ENCODE measurements around the gene BLVRB. TPM values are rescaled to one million over a fixed set of nuclear protein-coding genes. Genes with fewer than 3 reads are reported as not detected.
"Not testable (repeated sequence)": the region's sequence is repeated elsewhere in the genome, so short reads cannot be mapped to it uniquely, and the experiment has no call there.

Gene BLVRB
- total RNA-seq, 2 experiments from 2014 or later = 15.1 to 16.5 TPM

GRCh38 chr19:40475878-40476644, 10.5 kb upstream of the BLVRB start:
- H3K27me3 Mint-ChIP-seq (ENCODE audit: low read depth); H3K4me3 Mint-ChIP-seq; ATAC-seq; H3K9me3 Mint-ChIP-seq (ENCODE audit: insufficient read depth); H3K36me3 Mint-ChIP-seq (ENCODE audit: low read depth); H3K27ac Mint-ChIP-seq; CTCF ChIA-PET; H3K4me1 Mint-ChIP-seq (ENCODE audit: low read depth); POLR2A ChIA-PET; DNase-seq: not testable (repeated sequence)

GRCh38 chr19:40474737-40475136, 9.2 kb upstream of the BLVRB start:
- ChIA-PET POLR2A (no interaction called here), CTCF (no interaction called here)
- DNase-seq (no peak), ATAC-seq (no peak)
- Mint-ChIP-seq H3K36me3 (ENCODE audit: low read depth) (no peaks in the 10 kb centered on the region), H3K4me3 (no peak overlapping the region), H3K27ac (no peak overlapping the region), H3K27me3 (ENCODE audit: low read depth) (no peaks in the 10 kb centered on the region), H3K9me3 (ENCODE audit: insufficient read depth) (no peaks in the 10 kb centered on the region), H3K4me1 (ENCODE audit: low read depth) (no peaks in the 10 kb centered on the region)

GRCh38 chr19:40472516-40472915, 7.0 kb upstream of the BLVRB start:
- CTCF ChIA-PET = no interaction called here
- Mint-ChIP-seq H3K4me1 (ENCODE audit: low read depth) (no peaks in the 10 kb centered on the region), H3K27me3 (ENCODE audit: low read depth) (peaks cover 13% of the 10 kb centered on the region)

GRCh38 chr19:40471111-40471510, 5.6 kb upstream of the BLVRB start:
- no peaks in the 10 kb centered on the region for H3K36me3 Mint-ChIP-seq (ENCODE audit: low read depth)

More at GRCh38 chr19:40472516-40472915, 7.0 kb upstream of the BLVRB start:
- H3K36me3 Mint-ChIP-seq (ENCODE audit: low read depth) = no peaks in the 10 kb centered on the region
- POLR2A ChIA-PET = no interaction called here
- no peak overlapping the region for H3K27ac Mint-ChIP-seq
- H3K4me3 Mint-ChIP-seq = no peak overlapping the region
- ATAC-seq (no peak), DNase-seq (no peak)
- H3K9me3 Mint-ChIP-seq (ENCODE audit: insufficient read depth) = no peaks in the 10 kb centered on the region

GRCh38 chr19:40469011-40469410, 3.5 kb upstream of the BLVRB start:
- CTCF ChIA-PET = interaction anchor here (1.6 kb wide), 1 partner anchor 166 kb away, joined by 3 read pairs; no protein-coding TSS in a partner anchor
- no peak overlapping the region for H3K27ac Mint-ChIP-seq
- POLR2A ChIA-PET = interaction anchor here (0.7 kb wide), 1 partner anchor 190 kb away, joined by 3 read pairs; no protein-coding TSS in a partner anchor
- no peak for DNase-seq
- H3K4me1 Mint-ChIP-seq (ENCODE audit: low read depth) = peaks cover 25% of the 10 kb centered on the region
- no peaks in the 10 kb centered on the region for H3K36me3 Mint-ChIP-seq (ENCODE audit: low read depth)
- H3K27me3 Mint-ChIP-seq (ENCODE audit: low read depth) = peaks cover 20% of the 10 kb centered on the region
- ATAC-seq = no peak
- no peak overlapping the region for H3K4me3 Mint-ChIP-seq
- H3K9me3 Mint-ChIP-seq (ENCODE audit: insufficient read depth) = no peaks in the 10 kb centered on the region

More at GRCh38 chr19:40471111-40471510, 5.6 kb upstream of the BLVRB start:
- DNase-seq (no peak), ATAC-seq (no peak)
- Mint-ChIP-seq H3K9me3 (ENCODE audit: insufficient read depth) (no peaks in the 10 kb centered on the region), H3K27ac (no peak overlapping the region), H3K27me3 (ENCODE audit: low read depth) (peaks cover 20% of the 10 kb centered on the region), H3K4me1 (ENCODE audit: low read depth) (peaks cover 7% of the 10 kb centered on the region), H3K4me3 (no peak overlapping the region)
- POLR2A ChIA-PET = no interaction called here
- CTCF ChIA-PET = no interaction called here

- DNase-seq (no peak), ATAC-seq (no peak)
- Mint-ChIP-seq H3K9me3 (ENCODE audit: insufficient read depth) (no peaks in the 10 kb centered on the region), H3K36me3 (ENCODE audit: low read depth) (no peaks in the 10 kb centered on the region), H3K4me3 (peak within 1 kb of the TSS; percentile 86), H3K4me1 (ENCODE audit: low read depth) (peaks cover 25% of the 10 kb centered on the region), H3K27me3 (ENCODE audit: low read depth) (peaks cover 20% of the 10 kb centered on the region), H3K27ac (peak within 1 kb of the TSS; percentile 55)
- POLR2A ChIA-PET = interaction anchor here (0.5 kb wide), 1 partner anchor 17 kb away, joined by 4 read pairs; no protein-coding TSS in a partner anchor
- CTCF ChIA-PET = interaction anchor here (3.2 kb wide), 1 partner anchor 168 kb away, joined by 20 read pairs; no protein-coding TSS in a partner anchor
These were observed 1.6 kb upstream of the BLVRB start, which contains the start of gene SPTBN4 for GRCh38 chr19:40466985-40467734. Gene SPTBN4 (plus strand): TSS chr19:40467001. CDS start chr19:40472622, 5,621 bp downstream.

- ATAC-seq = no peak
These were observed 857 bp upstream of the BLVRB start for GRCh38 chr19:40466219-40466984.

GRCh38 chr19:40465025-40465556, 454 bp downstream of the BLVRB start:
- H3K27ac Mint-ChIP-seq = peak overlapping the region; percentile 86
- no peaks in the 10 kb centered on the region for H3K36me3 Mint-ChIP-seq (ENCODE audit: low read depth)
- ChIA-PET CTCF (interaction anchor here (0.8 to 3.7 kb wide), 27 partner anchors 8 to 313 kb away, joined by 3 to 62 read pairs (median 5); partner anchors contain the start of genes LTBP4, RAB4B, SERTAD1 and SERTAD3), POLR2A (interaction anchor here (2.6 to 2.8 kb wide), 2 partner anchors 21 to 44 kb away, joined by 12 to 19 read pairs; partner anchors contain the start of gene SERTAD3)
- H3K9me3 Mint-ChIP-seq (ENCODE audit: insufficient read depth) = no peaks in the 10 kb centered on the region
- ATAC-seq (no peak), DNase-seq (peak; percentile 54)
- peaks cover 20% of the 10 kb centered on the region for H3K27me3 Mint-ChIP-seq (ENCODE audit: low read depth)
- H3K4me3 Mint-ChIP-seq = peak overlapping the region; percentile 86
- H3K4me1 Mint-ChIP-seq (ENCODE audit: low read depth) = peaks cover 28% of the 10 kb centered on the region

More at GRCh38 chr19:40466219-40466984, 857 bp upstream of the BLVRB start:
- no peaks in the 10 kb centered on the region for H3K36me3 Mint-ChIP-seq (ENCODE audit: low read depth)
- CTCF ChIA-PET = interaction anchor here (0.9 to 3.7 kb wide), 13 partner anchors 12 to 312 kb away, joined by 3 to 62 read pairs (median 9); partner anchors contain the start of genes LTBP4, RAB4B, SERTAD1 and SERTAD3
- POLR2A ChIA-PET = interaction anchor here (0.5 to 2.8 kb wide), 3 partner anchors 16 to 46 kb away, joined by 4 to 19 read pairs (median 12); partner anchors contain the start of gene SERTAD3
- peaks cover 28% of the 10 kb centered on the region for H3K4me1 Mint-ChIP-seq (ENCODE audit: low read depth)
- peak; percentile 68 for DNase-seq
- H3K9me3 Mint-ChIP-seq (ENCODE audit: insufficient read depth) = no peaks in the 10 kb centered on the region
- peak overlapping the region; percentile 86 for H3K4me3 Mint-ChIP-seq
- peak overlapping the region; percentile 55 for H3K27ac Mint-ChIP-seq
- H3K27me3 Mint-ChIP-seq (ENCODE audit: low read depth) = peaks cover 20% of the 10 kb centered on the region

GRCh38 chr19:40464059-40465024, 1.2 kb downstream of the BLVRB start:
- H3K27ac Mint-ChIP-seq = peak overlapping the region; percentile 86
- ChIA-PET POLR2A (interaction anchor here (0.5 to 2.8 kb wide), 4 partner anchors 11 to 413 kb away, joined by 3 to 19 read pairs (median 8); partner anchors contain the start of gene SERTAD3), CTCF (interaction anchor here (0.6 to 3.7 kb wide), 40 partner anchors 9 to 325 kb away, joined by 3 to 62 read pairs (median 4); partner anchors contain the start of genes C19orf47, LTBP4, RAB4B and SERTAD1)
- H3K4me3 Mint-ChIP-seq = peak overlapping the region; percentile 86
- DNase-seq = peak; percentile 74
- H3K36me3 Mint-ChIP-seq (ENCODE audit: low read depth) = no peaks in the 10 kb centered on the region
- ATAC-seq = no peak
- H3K9me3 Mint-ChIP-seq (ENCODE audit: insufficient read depth) = no peaks in the 10 kb centered on the region
- H3K4me1 Mint-ChIP-seq (ENCODE audit: low read depth) = peaks cover 28% of the 10 kb centered on the region
- peaks cover 20% of the 10 kb centered on the region for H3K27me3 Mint-ChIP-seq (ENCODE audit: low read depth)

GRCh38 chr19:40463587-40464037, 1.9 kb downstream of the BLVRB start:
- H3K4me3 Mint-ChIP-seq; ATAC-seq; H3K9me3 Mint-ChIP-seq (ENCODE audit: insufficient read depth); DNase-seq; H3K27ac Mint-ChIP-seq; H3K36me3 Mint-ChIP-seq (ENCODE audit: low read depth): not testable (repeated sequence)
- Mint-ChIP-seq H3K27me3 (ENCODE audit: low read depth) (peaks cover 17% of the 10 kb centered on the region), H3K4me1 (ENCODE audit: low read depth) (peaks cover 28% of the 10 kb centered on the region)
- POLR2A ChIA-PET = interaction anchor here (0.5 to 2.8 kb wide), 4 partner anchors 10 to 412 kb away, joined by 3 to 19 read pairs (median 8); partner anchors contain the start of gene SERTAD3
- CTCF ChIA-PET = interaction anchor here (0.6 to 3.7 kb wide), 29 partner anchors 9 to 324 kb away, joined by 3 to 62 read pairs (median 5); partner anchors contain the start of genes C19orf47, LTBP4, SERTAD1 and SERTAD3

All from activated CD8-positive, alpha-beta T cell treated with anti-CD3 and anti-CD28 coated beads, Interleukin-2, amount 10 ng/mL, durations not matched to agents 7 days and 5 days (primary cell).